WTC11 (cell line): ENCODE results near the gene ZBTB8A.

Experiments
- ATF2 ChIP-seq: sonication (generic); formaldehyde crosslinking; IDR thresholded peaks from 2 replicates; pipeline ENCODE4 v1.8.1; 2022; ENCODE audit warnings: low read depth, missing genetic modification reagents, borderline replicate concordance
- CTCF ChIP-seq: fragments of 200-600 bp; IDR thresholded peaks from 2 replicates; pipeline ENCODE4 v1.8.0; 2022; ENCODE audit warnings: antibody characterized with exemption
- JUN ChIP-seq: sonication (generic); formaldehyde crosslinking; IDR thresholded peaks from 2 replicates; pipeline ENCODE4 v1.8.0; 2023; ENCODE audit warnings: mild to moderate bottlenecking, missing genetic modification reagents
- KAT7 ChIP-seq: sonication (generic); formaldehyde crosslinking; IDR thresholded peaks from 2 replicates; pipeline ENCODE4 v1.8.1; 2023; ENCODE audit warnings: missing genetic modification reagents, mild to moderate bottlenecking, borderline replicate concordance
- MAX ChIP-seq: sonication (generic); formaldehyde crosslinking; IDR thresholded peaks from 2 replicates; pipeline ENCODE4 v1.8.0; 2022; ENCODE audit warnings: mild to moderate bottlenecking, missing genetic modification reagents
- NFYB ChIP-seq: sonication (generic); formaldehyde crosslinking; conservative IDR thresholded peaks from 2 replicates; pipeline ENCODE4 v1.8.0; 2022; ENCODE audit warnings: low read depth, missing genetic modification reagents
- NR1H2 ChIP-seq: sonication (generic); formaldehyde crosslinking; IDR thresholded peaks from 2 replicates; pipeline ENCODE4 v1.9.0; 2021; ENCODE audit warnings: mild to moderate bottlenecking, moderate library complexity, missing genetic modification reagents
- RELA ChIP-seq: sonication (generic); formaldehyde crosslinking; IDR thresholded peaks from 2 replicates; pipeline ENCODE4 v1.8.1; 2022; ENCODE audit warnings: missing genetic modification reagents, mild to moderate bottlenecking, borderline replicate concordance
- SMAD3 ChIP-seq: sonication (generic); formaldehyde crosslinking; IDR thresholded peaks from 2 replicates; pipeline ENCODE4 v1.8.0; 2022; ENCODE audit warnings: missing genetic modification reagents, mild to moderate bottlenecking, borderline replicate concordance
- ZNF512 ChIP-seq: sonication (generic); formaldehyde crosslinking; IDR thresholded peaks from 2 replicates; pipeline ENCODE4 v1.8.1; 2022; ENCODE audit warnings: missing genetic modification reagents, borderline replicate concordance

GRCh38 chr1:32525053-32525452, 14.2 kb upstream of the ZBTB8A start:
- TF ChIP-seq CTCF (no peak), MAX (no peak), ATF2 (CRISPR knock-in tag) (no peak), JUN (CRISPR knock-in tag) (no peak), NR1H2 (CRISPR knock-in tag) (no peak), RELA (CRISPR knock-in tag) (no peak), NFYB (CRISPR knock-in tag) (no peak), ZNF512 (CRISPR knock-in tag) (no peak), KAT7 (CRISPR knock-in tag) (no peak), SMAD3 (CRISPR knock-in tag) (no peak)
